ENCODE results near the gene RSL1D1.

The RSL1D1 gene

DNA sequence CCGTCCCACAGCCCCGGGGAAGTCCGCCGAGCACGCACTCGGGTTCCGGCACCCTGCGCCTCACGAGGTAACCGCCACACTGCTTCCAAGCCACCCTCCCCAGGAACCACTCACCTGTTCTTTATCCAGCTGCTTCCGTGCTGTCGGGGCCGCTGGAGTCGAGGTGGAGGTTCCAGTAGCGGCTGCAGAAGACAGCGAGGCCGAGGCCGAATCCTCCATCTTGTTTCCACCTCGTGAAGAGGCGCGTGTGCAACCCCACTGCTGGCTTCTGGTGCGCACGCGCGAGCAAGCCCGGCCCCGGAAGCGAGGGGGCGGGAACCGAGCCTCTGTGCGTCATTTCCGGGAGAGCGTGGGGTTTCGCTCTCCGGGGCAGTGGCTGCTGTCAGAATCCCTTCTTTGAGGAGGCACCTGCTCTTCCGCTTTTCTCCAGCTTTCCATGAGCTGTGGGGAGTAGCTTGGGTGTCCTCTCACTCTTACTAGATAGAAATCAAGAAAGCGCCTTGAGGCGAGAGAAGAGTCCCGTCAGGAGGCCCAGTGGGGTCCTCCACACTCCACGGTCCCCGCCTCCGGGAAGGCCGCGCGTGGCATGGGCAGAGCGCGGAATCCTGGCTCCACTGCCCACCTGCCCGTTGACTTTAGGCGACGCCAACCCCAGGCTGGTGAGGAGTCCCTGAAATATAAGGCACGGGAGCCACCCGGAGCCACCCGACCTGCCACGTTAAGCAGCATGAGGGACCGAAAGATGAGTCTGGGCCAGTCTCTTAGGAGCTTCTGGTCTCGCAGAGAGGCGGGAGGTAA is at the start of gene RSL1D1:
TSS of gene RSL1D1 (minus strand) at position 249 of the 798 bp plus-strand sequence. CDS start at position 219, 30 bp downstream.
- peak; percentile 92 for DNase-seq

DNA sequence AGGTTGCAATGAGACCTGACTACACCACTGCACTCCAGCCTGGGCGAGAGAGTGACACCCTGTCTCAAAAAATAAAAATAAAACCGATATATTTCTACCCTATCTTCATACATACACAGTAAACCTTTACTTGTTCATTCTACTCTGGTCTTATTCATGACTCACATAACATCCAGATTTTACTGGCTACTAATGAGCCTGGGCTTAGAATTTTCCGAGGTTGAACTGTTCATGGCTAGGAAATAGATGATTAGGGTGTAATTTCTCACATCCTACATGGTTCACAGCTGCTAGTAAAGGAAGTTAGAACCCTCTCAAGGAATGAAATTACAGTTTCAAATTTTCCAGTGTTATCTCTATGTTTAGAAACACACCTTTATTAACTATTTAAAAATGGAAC is 49.7 kb upstream of the RSL1D1 start:
- DNase-seq: no peak

DNA sequence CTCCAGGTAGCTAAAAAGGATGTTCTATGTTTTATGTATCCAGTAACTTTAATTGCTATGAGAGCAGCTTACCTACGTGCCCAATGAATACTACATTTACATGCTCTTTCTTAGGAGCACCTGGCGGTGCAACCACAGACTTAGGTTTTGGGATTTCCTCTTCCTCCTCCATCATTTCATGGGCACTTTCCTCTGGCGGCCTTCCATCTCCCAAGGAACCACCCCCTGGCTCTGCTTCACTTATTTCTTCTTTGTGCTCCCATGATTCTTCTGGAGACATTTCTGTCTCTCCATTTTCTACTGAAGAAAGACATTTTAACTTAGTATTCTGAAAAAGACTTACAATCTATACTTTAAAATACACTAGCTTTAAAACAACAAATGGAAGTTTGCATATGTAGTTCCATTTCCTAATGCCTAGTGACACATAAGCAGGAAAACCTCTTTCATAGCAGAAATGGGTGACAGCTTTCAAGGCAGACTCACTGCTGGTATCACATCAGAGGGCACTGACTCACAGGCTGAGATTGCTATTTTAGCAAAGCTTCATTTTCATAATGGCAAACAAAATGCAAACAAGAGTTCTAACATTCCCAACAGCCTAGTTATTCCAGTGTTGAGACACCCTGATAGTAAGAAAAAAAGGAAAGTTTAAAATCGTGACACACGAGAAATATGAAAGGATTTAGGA is 45.3 kb upstream of the RSL1D1 start:
- DNase-seq: no peak

DNA sequence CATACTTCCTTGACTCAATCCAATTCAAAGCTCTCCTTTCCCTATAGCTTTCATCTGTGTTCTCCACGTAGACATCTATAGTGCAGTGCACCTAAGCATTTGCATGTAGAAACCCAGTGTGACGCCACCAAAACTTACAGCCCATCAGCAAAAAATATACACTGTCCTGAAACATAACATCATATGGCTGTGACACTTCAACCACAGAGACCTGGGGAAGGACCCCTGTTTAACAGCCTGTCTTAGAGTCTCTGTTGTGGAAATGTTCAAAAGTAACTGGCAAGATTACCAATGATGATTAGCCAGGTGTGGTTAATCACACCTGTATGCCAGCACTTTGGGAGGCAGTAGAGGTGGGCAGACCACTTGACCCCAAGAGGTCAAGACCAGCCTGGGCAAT is 42.2 kb upstream of the RSL1D1 start:
- no peak for DNase-seq

DNA sequence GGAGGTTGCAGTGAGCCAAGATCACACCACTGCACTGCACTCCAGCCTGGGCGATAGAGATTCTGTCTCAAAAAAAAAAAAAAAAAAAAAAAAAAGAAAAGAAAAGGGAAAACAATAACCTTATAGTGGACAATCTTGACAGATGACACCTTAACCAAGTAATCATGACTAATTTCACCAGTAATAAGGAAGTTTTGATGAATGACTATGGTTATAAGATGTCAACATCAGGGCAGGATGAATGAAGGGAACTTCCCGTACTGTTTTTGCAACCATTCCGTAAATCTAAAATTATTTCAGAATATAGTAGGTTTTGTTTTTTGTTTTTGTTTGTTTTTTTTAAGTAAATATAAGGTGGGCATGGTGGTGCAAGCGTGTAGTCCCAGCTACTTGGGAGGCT is 41.4 kb upstream of the RSL1D1 start:
- DNase-seq: no peak

DNA sequence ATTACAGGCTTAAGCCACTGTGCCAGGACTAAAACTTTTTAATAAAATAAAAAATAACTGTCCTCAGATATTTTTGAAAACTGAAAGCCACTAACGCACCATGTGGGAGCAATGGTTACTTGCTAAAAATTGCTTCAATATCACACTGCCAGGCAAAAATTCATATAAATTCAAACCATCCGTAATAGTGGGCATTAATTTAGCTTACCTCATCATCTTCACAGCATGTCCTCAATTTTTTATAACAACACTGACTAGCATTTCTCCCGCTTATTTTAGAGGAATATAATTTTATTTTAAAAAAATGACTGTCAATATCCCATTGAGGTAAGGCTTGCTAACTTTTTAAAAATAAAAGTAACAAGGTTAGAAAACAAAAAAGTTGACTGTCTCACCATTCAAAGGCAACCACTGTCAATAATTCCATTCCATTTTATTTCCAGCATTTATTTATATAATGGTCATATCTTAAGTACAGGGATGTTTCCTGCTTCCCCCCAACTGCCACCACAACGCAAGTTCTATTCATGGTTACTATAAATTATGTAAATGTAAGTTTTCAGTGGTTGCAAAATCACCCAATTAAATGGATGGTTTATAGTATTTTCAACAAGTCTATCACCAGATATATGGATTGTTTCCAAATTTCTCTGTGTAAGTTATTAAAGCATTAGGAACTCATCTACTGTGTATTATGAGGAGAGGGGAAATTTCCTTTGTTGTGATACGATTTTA is 39.1 kb upstream of the RSL1D1 start:
- DNase-seq: no peak

DNA sequence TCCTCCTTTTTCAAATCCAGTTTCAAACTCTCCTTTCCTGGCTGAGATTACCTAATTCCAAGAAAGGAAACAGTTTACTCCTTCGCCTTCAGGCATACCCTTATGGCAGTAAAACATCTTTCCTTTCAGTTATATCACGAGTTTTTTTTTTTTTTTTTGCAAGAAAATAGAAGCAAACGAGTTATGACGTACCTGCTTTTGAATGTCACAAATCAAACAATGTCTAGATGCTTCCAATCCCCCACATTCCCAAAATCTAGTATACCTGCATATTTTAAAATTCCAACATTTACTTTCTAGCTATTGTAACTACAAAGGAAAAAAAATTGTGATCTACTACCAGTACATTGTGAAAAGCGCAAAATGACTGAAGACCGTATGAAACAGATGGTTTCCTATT is 35.5 kb upstream of the RSL1D1 start:
- no peak for DNase-seq

DNA sequence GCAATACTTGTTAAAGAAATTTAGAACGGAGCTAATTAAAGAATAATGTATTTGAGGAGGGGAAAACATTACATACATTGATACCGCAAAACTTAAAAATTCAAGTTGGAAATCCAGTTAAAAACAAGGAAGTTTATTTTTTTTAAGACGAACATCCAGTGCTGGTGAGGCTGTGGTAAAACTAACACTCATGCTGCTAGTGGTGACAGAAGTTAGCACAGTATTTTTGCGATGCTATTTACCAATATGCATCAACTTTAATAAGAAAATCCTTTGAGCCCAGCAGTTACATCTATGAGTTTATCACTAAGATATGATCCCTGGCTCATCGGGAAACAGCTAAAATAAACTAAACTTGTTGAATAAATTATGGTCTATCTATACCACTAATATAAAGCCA is 32.7 kb upstream of the RSL1D1 start:
- no peak for DNase-seq

DNA sequence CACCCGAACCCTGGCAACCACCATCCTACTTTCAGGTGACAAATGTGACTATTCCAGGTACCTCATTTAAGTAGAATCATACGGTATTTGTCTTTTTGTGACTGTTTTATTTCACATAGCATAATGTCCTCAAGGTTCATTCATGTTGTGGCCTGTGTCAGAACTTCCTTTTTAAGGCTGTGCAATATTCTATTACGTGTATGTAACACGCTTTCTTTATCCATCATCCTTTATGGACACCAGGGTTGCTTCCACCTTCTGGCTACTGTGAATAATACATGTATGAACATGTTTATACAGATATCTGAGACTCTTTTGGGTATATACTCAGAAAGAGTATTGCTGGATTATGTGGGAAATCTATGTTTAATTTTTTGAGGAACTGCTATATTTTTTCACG is 28.7 kb upstream of the RSL1D1 start:
- no peak for DNase-seq

DNA sequence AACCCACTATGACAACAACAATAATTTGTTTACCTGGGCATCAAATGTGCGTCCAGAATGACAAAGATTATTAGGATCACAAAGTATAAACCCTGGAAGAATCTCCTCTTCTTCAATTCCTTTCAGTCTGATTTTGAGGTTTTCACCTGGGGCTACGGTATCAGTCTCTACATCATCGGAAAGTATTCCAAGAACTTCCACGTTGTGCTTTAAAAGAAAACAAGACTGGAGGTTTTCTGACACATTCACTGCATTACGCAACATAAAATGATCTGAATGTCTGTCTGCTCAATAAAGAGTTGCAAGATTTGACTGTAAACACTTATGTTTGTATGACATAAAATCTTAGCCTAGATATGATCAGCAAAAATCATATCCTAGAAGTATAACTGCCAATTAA is 26.0 kb upstream of the RSL1D1 start:
- DNase-seq: no peak

DNA sequence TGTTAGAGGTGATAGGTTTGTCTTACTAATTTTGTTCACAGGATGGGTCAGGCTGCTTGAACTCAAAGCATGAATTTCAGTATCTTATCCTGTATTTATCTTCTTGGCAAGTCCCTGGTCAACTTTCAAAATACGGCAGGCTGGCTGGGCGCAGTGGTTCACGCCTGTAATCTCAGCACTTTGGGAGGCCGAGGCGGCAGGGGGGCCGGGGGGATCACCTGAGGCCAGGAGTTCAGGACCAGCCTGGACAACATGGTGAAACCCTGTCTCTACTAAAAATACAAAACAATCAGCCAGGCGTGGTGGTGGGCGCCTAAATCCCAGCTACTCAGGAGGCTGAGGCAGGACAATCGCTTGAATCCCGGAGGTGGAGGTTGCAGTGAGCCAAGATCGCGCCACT is 25.0 kb upstream of the RSL1D1 start:
- DNase-seq: no peak

DNA sequence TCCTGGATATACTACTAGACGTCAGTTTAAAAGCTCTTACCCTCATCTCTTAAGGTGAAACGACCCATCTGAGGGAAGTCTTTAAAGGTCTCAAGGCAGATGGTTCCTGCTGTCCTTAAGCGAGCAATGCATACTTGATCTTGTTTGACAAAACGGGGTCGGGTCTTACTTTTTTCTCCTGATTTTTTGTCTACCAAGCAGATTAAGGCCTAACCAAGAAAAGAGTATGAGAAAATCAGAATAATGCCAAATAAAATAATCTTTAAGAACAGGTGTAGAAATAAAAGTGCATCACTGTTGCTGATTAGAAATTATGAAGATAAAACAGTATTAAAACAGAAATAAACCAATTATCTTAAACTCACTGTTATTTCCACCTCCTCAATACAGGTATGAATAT is 24.4 kb upstream of the RSL1D1 start:
- DNase-seq: no peak

DNA sequence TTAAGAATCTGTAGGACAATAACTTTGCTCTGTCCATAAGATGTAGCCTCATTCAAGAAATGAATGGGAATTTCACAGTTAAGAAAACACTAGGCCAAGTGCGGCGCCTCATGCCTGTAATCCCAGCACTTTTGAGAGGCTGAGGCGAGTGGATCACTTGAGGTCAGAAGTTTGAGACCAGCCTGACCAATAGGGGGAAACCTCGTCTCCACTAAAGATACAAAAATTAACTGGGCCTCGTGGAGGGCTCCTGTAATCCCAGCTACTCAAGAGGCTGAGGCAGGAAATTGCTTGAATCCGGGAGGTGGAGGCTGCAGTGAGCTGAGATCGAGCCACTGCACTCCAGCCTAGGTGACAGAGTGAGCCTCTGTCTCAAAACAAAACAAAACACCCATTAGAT is 19.9 kb upstream of the RSL1D1 start:
- DNase-seq: no peak

DNA sequence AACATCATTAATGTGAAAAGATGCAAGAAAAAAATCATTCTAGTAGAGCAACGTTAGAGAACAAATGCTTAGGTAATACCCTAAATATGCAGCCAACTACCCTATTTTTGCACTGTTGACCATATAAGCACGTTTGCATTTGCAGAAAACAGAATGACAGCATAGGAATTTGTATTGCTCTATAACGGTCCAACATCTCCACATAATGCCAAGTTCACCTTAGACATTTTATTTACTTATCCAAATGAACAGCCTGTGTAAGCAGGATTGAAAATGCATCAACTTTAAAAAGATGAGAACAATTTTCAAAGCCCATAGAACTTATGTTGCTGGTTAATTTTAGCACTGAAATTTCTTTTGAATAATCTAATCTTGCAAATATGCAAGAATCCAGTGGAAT is 19.1 kb upstream of the RSL1D1 start:
- DNase-seq: no peak

DNA sequence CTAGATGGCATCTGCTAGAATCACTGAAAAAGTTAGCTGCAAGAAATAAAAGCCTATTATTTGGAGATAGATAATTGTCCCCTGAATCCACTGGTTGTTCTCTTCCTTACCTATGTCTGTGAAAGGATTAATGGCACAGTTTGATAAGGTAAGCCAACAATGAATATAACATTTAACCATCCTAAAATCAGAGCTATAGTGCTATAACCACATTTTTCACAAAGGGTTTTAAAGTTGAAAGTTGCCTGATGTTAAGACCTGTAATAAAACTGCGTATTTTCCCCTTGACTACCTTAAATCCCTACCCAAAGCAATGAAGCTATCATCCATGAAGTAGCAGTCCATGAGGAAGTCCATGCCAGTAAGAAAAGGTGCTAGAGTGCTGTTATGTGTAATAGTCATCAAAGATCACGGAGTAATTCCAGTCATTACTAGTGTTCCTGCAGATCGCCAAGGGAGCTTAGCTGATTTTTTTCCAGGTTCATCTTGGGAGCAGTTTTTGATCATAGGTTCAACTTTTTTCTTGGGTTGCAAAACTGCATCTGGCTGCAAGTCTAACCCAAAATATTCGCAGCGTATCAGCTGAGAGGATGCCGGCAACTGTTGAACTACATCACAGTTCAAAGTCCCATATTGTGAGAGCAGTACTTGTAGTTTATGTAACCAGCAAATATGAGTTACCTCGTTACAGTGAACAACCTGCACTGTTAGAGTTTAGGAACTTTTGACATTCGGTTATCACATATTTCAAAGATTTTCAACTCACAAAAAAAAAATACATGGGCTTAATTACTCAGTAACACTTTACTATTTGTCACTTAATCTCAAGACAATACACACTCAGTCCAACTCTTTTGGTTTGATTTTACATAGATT is 18.2 kb upstream of the RSL1D1 start:
- DNase-seq: no peak

DNA sequence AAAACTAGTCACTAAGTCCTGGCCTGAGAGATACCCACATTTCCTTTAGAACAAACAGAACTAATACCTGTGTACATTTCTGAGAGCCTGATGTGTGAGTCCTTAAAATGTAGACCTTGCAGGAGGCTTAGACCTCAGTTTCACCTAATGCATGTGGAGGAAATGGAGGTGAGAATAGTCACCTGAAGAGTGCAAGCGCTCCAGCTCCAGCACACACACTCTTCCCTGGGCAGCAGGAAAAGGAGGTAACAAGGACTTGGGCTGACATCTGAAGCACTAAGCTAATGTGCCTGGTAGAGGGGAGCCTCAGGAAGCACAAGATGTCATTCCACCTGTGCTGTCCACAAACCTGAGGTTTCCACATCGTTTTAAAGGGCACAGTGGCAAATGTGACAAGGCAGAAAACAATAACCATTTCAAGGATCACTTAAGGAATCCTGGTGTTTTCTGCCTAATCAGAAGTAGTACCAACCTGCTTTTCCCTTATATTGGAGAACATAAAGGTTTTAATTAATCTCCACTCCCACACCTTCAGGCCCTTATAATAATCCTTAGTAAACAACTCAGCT is 17.2 kb upstream of the RSL1D1 start:
- DNase-seq: no peak

DNA sequence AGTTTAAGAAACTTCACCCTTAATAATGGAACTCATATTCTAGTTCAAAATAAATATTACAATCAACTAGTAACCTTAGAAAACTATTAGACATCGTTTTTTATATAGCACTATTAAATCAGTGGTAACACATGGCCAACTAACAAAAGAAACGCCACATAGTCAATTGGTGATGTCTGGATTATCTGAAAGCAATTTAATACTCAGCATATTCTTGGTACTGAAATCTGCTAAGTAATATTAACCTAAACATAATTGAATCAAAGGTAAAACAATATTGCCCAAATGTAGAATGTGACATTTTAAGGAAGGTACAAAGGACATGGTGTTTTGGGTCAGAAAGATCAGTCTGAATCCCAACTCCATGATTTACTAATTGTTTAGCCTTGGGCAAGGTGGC is 11.1 kb upstream of the RSL1D1 start:
- DNase-seq: no peak

DNA sequence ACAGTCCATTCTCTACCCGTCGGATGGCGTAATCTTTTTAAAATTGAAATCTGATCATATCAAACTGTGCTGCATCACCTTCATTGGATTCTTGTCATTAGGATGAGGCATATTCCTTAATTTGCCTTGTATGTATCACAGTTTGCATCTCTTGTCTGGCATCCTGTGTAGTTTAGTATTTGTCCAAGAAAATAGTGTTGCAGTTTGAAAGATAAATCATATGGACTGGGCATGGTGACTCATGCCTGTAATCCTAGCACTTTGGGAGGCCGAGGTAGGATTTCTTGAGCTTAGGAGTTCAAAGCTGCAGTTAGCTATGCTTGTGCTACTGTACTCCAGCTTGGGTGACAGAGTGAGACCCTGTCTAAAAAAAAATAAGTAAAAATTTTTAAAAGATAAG is 5.8 kb upstream of the RSL1D1 start:
- no peak for DNase-seq

DNA sequence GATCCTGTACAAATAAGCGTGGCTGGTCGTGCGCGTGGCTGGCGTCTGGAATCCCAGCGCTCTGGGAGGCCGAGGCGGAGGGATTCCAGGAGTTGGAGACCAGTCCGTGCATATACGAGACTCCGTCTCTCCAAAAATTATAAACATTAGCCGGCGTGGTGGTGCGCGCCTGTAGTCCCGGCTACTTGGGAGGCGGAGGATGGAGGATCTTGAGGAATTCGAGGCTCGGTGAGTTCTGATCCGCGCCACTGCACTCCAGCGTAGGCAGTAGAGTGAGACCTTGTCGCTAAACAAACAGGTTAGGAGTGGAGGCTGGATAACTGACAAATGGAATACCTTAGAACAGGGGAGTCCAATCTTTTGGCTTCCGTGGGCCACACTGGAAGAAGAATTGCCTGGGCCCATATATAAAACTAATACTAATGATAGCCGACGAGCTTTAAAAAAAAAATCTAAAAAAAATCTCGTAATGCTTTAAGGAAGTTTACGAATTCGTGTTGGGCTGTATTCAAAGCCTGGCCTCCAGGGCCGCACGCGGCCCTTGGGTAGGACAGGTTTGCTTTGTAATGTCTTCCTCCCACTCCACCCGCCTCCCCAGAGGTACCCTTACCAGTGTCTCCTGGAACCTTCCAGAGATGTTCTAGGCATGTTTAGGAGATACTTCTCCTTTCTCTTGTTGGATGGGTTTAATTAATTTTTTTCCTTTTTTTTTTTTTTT is 909 bp upstream of the RSL1D1 start:
- DNase-seq: no peak

DNA sequence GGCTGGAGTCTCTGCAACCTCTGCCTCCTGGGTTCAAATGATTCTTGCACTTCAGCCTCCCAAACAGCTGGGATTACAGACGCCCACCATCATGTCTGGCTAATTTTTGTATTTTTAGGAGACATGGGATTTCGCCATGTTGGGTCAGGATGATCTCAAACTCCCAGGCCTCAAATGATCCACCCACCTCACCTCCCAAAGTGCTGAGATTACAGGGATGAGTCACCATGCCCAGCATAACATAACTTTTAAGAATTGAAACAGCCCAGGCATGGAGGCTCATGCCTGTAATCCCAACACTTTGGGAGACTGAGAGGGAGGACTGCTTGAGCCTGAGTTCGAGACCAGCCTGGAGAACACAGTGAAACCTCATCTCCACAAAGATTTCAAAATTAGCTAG is 2.5 kb downstream of the RSL1D1 start:
- no peak for DNase-seq

DNA sequence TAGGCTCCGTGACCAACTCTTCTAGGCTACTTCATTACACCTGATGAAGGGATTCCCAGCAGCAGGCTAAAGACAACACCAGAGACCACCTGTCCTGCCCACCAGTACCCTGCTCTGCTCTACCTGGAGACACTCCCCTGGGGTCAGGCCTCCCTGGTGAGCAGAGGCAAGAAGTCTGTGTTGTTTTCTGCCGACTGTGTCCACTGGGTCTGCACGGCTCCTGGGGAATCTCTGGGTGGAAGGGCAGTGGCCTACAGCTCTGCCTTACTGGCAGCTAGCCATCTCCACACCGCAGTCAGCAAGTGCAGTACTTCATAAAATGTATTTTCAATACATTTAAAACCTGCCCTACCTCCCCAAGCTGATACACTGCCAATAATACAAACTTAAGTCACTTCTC is 6.8 kb downstream of the RSL1D1 start:
- no peak for DNase-seq

DNA sequence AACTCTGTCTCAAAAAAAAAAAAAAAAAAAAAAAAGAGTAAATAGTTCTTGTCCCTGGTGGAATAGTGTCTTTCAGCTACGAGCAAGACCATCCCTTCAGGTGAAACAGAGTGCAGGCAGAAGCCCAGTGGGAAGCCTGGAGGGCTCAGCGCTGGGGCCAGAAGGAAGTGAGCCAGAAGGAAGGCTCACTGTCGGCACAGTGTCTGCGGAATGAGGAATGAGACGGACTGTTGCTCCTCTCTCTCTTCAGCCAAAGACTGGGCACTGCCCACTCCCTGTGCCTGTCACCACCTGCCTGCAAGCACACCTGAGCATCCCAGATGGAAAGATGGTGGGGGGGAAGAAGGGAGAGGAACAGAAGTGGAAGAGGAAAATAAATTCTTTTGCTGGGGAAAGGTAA is 7.5 kb downstream of the RSL1D1 start:
- DNase-seq: no peak
